GM19099 (cell line): ENCODE results near the gene NRXN3.

Source experiments
- POLR2A ChIP-seq: IDR thresholded peaks from 3 replicates; pipeline ENCODE4 v1.6.1; 2011; ENCODE audit warnings: low read depth; ENCODE audit not compliant: insufficient read length; ENCODE audit errors: extremely low read depth

NRXN3 gene

DNA sequence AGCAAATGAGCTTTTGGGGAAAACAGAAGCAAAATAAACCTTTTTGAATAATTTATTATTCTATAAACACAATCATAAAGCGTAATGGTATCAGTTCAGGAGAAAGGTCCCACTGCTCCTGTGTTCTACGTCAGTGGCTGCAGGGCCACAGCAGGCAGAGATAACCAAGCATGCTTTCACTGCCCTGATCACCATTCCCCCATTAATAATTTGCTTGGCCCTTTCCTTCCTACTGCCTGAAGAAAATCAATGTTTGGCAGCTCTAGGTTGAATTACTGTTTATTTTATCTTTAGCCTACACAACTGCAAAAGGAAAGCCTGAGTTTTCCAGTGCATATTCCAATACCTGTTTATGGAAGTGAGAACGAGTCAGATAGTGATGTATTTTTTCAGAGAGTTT is 1671.3 kb downstream of the NRXN3 start:
- TF ChIP-seq POLR2A = no peak

DNA sequence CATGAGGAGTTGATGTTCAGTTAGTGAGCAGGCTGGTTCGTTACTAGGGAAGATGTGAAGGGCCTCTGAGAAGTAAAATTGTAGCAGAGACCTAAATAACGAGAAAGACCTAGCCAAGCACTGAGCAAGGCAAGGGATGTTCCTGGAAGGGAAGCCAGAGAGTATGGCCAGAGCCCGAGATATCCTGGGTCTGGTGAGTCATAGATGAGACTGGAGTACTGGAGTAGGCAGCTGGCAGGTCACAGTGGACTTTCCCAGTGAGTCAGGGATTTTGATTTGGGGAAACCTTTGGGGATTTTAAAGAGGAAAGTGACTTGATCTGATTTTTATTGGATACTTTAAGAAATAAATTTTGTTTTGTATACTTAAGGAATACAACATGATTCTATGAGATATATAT is 1672.1 kb downstream of the NRXN3 start:
- TF ChIP-seq POLR2A = no peak

DNA sequence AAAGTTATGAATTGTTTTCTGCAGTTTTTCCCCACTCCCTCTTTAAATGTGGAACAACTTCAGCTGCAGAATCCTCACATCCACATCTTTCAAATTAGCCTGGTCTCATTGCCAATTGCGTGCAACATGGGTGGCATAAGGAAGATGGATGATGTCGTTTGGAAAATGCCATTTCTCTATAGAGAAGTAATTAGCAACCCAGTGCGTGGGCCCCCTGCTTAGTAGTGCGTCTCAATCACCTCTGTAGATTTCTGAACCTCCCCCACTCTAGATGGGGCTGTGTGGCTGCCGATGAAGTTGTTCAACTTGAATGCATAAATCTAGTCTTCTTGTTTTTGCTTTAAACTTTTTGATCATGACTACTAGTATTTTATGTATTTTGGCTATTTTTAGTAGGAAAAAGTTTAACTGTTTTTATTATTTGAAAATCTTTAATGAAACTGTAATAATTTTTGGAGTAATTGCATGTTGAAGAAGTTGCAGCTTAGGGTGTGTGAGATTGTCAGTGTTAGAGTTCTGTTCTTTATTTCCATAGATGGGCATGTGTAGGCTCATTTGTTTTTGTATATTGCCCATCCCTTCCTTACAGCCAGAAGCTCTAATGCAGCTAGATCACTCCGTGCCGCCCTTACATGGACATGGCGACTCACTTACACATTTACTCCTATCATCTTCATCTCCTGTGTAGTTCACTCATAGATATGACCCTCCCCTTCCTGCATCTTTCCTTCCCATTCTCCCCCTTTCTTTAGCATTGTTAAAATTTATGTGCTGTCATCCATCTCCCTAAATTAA is 1683.0 kb downstream of the NRXN3 start:
- TF ChIP-seq POLR2A = no peak

DNA sequence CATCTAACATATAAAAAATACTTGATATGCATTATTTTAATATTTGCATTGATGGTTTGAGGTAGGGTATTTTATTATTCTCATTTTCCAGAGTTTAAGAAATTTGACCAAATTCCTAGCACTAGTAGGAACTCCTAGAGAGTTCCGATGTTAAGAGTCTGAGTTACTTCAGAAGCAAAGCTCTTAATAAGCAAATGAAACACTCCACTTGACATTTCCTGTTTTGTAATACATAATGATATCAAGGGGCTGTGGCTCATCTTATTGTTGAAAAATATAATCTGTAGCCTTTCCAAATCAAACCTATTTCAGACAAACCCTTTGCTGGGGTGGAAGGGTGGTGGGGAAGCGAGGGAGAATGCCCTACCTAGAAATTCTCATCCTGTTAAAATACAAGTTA is 1685.6 kb downstream of the NRXN3 start:
- TF ChIP-seq POLR2A = no peak

DNA sequence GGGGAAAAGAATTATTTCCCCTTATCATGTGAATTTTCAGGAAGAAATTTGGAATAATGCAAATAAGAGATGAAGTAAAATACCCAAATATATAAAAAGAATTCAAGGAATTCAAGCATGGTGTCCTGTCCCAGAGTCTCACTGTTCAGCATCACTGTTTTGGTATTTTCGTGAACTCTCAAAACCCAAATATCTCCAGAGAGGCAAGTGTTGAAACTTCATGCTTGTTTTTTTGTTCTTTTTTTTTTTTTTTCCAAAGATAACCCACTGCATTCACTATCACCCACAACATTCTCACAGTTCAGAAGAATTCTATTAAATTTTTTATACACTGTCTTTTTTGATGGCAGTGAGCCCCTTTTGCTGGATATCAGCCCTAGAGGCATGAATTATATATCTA is 1686.2 kb downstream of the NRXN3 start:
- TF ChIP-seq POLR2A = no peak

DNA sequence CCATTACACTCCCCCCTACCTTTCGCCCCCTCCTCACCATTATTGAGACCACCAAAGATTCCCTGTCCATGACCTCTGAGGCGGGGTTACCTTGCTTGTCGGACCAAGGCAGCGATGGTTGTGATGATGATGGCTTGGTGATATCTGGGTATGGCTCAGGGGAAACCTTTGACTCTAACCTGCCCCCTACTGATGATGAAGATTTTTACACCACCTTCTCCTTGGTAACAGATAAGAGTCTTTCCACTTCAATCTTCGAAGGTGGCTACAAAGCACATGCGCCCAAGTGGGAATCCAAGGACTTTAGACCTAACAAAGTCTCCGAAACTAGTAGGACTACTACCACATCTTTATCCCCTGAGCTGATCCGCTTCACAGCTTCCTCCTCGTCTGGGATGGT is 1690.9 kb downstream of the NRXN3 start:
- no peak for TF ChIP-seq POLR2A

DNA sequence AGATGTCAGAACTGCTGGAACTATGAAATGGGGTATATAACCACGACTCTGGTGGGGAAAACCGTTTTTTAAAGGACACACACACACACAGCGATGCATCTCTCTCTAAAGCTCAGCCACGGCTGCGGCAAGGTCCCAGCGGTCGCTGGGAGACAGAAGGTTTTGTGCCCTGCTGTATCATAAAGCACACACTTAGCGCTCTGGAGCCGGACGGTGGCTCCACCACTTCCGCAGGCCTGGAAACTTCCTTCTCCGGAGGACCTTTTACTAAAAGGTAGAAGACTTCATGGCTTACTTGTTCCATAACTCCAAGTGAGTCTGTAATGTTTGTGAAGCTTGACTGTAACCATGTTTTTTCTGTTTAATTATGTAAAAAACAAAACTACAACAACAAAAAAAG is 1691.9 kb downstream of the NRXN3 start:
- no peak for TF ChIP-seq POLR2A

DNA sequence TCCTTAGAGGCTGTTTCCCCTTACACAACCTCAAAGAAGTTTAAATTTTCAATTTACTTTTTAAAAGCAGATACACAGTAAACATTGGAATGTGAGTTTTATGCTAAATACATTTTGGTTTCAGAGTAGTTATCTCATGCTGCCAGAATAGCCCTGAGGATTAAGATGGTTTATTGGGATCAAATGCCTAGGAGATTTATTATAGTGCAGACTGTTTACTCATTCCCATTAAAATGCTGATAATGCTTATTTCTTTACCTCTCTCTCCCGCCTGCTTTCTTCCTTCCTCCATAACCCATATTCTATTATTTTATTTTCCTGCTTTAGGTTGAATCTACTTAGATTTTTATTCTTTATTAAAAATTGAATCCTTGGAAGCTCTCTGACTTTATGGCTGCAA is 1701.0 kb downstream of the NRXN3 start:
- TF ChIP-seq POLR2A = no peak

DNA sequence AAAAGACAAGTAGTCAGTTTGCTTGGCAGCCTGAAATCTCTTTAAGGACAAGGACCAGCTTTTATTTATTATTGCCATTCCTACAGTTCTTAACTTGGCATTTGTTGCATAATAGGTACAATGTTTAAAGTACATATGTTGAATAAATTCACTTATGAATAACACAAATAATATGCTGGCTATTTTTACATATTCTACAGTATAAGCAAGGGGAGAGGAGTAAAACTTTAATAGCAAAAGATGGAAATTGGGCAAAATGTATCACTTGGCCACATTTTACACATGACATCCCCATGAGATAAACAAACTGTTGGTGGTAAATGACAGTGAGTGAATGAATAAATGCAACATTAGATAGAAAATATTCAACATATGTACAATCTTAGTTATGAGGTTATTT is 1708.1 kb downstream of the NRXN3 start:
- TF ChIP-seq POLR2A = no peak

DNA sequence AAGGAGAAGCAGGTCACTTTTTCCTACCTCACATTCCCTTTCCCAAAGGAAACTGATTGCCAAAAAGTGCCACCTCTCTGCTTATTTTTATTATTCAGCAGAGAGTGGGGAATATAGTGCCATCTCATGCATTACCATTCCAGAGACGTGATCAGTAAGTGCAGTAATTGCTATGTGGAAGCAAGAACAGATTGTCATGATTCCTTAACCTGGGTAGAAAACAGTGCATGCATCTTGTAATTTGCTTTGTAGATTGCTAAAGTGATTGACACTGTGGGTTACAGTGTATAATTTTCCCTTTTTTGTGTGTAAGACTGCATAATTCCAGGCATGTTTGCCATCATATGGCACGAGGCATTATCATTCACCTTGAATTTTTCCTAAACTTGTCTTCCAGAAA is 1708.6 kb downstream of the NRXN3 start:
- TF ChIP-seq POLR2A = no peak

DNA sequence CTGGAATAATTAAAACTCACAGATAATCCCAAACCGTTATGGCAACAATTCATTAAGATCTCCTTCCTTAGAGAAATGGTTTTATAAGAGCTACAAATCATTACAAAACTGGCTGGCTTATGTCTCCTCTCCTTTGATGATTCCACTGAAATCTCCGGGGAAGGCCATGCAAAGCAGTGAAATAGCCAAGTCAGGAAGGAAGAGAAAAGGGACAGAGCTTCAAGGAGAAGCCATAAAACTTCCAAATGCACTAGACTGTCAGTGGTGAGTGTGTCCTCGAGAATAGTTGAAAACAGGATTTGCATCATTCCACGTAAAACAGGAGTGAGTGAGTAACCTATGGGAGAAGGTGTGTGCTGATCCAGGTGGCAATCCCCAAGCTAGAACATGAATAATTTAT is 1711.1 kb downstream of the NRXN3 start:
- TF ChIP-seq POLR2A = no peak

DNA sequence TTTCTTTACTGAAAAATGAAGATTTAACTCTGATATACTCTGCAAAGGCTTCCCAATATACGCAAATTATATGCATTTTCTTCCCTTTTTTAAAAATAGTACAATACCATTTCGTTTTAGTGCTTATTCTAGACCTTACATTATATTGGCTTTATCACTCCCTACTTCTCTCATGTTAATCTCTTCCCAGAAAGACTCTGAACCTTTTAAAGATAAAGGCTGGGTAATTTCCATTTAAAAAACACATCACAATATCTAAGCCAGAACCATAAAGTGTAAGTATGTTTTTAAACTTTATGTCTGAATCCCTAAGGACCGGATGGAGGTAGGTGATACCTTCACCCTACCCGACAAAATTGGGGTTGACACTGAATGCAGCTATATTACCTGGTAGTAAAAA is 1720.4 kb downstream of the NRXN3 start:
- no peak for TF ChIP-seq POLR2A

DNA sequence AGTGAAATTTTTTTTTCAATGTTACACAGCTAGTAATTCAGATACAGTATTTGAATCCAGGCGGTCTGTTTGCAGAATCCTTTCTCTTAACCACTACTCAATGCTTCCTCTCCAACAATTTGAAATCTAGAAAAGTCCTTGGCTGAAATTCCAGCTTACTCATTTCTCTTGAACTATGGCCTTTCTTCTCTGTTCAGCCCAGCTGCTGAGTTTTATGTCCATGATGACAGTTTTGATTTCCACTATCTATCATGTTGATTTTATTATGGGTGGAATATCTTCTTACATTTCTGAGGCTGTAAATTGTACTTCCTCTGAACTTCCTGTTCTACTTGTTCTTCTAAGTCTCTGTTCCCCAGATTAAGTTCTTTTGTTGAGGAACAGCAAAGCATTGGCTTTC is 1725.8 kb downstream of the NRXN3 start:
- TF ChIP-seq POLR2A = no peak

DNA sequence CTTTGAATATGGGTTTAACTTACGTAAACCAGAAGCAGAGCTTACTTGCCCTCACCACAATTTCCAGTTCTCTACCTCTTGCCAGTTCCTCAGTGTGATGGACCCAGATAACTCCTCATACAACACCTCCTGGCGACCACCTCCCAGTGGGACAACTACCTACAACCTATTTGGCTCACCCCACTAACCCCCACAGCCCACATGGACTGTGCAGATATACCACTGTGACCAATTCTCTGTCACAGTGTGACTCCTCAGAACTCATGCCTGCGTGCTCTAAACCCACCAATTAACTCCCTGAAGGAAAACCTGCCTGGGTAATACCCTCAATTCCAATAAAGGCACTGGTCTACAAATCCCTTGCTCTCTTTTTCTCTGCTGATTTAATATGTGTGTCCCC is 1729.4 kb downstream of the NRXN3 start:
- TF ChIP-seq POLR2A = no peak

DNA sequence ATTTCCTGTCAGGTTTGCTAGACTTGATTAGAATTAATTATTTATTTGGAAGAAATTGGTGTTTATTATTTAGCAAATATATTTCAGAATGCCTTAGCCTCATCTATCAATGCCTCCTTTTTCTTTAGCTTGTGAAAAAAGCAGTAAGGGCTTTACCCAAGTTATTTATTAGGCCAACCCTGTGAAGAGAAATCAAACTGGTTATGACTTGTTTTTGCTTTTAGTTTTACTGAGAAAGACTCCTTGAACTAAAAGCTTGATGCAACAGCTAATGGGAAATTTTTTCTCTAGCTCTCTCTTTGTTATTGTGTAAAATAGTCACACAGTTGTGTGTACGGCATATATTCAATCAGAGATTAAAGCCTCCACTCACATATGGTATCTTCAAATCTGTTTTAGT is 1734.3 kb downstream of the NRXN3 start:
- no peak for TF ChIP-seq POLR2A

DNA sequence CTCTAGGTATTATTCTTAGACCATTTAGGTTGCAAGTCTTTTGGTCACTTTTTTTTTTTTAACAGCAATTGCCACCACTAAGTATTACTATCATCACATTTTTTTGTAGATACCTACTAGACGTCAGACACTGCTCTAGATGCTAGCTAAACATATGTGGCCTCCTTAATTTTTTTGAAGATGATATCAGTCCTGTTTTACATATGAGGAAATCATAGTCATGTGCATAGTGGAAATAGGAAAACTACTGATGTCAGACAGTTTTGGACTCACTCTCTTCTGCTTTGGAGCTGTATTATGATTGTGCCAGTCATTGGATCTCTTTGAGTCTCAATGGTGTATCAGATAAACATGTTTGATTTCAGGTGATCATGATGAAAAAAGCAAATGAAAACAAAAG is 1736.8 kb downstream of the NRXN3 start:
- TF ChIP-seq POLR2A = no peak

DNA sequence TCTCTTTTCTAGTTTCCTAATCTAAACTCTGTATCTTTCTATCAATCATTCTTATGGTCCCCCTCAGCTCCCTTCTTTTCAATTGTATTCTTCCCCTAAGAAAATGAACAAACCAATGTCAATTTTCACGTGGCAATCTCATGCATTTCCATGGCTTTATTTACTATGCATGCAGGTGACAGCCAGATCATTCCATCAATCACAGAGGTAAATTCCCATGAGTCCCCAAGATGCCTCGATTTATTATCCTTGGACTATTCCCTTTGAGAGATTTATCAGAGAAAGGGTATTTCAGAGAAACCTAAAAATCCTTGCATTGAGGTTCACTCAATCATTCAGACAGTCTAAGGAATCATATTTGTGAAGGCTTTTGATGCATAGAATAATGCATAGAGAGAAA is 1739.9 kb downstream of the NRXN3 start:
- no peak for TF ChIP-seq POLR2A
